ENCODE data around the gene LAMC2.
A peak's percentile ranks its signal among the peaks of the same experiment; 100 is the strongest.

The LAMC2 gene

DNA sequence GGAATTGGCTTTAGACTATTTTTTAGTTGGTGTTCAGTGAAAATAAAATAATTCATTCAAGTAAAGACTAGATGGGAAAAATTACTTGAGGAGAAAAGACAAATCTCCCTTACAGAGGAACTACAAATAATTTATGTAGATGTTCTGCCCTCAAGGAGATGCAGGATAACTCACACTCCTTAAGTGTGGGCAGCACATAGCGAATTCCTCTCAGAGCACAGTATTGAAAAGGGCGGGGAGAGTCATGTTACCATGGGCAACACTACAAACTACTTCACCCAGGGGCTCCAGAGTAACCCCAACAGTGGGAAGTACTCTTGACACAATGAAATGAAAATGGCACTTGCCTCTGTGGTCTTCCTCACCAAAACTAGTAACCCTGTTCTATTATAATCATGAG is 20.6 kb upstream of the LAMC2 start:
- H3K9me3 ChIP-seq (ENCODE audit: severe bottlenecking) = no peaks in the 10 kb centered on the region
- H3K27me3 ChIP-seq (ENCODE audit: insufficient read depth, poor library complexity, severe bottlenecking) = no peaks in the 10 kb centered on the region
- TF ChIP-seq, protein P1, sequence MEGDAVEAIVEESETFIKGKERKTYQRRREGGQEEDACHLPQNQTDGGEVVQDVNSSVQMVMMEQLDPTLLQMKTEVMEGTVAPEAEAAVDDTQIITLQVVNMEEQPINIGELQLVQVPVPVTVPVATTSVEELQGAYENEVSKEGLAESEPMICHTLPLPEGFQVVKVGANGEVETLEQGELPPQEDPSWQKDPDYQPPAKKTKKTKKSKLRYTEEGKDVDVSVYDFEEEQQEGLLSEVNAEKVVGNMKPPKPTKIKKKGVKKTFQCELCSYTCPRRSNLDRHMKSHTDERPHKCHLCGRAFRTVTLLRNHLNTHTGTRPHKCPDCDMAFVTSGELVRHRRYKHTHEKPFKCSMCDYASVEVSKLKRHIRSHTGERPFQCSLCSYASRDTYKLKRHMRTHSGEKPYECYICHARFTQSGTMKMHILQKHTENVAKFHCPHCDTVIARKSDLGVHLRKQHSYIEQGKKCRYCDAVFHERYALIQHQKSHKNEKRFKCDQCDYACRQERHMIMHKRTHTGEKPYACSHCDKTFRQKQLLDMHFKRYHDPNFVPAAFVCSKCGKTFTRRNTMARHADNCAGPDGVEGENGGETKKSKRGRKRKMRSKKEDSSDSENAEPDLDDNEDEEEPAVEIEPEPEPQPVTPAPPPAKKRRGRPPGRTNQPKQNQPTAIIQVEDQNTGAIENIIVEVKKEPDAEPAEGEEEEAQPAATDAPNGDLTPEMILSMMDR (IDR thresholded peaks at IDR 0.05; ENCODE audit: poor library complexity, severe bottlenecking) = no peak
- H3K36me3 ChIP-seq (ENCODE audit: low read depth) = no peaks in the 10 kb centered on the region
- H3K27ac ChIP-seq (ENCODE audit: poor library complexity, severe bottlenecking) = peak overlapping the region; percentile 100
- peaks cover 58% of the 10 kb centered on the region for H3K4me1 ChIP-seq (ENCODE audit: insufficient read depth, poor library complexity, severe bottlenecking)
- no peak overlapping the region for H3K4me3 ChIP-seq (ENCODE audit: severe bottlenecking)
- DNase-seq (ENCODE audit: low spot score) (no peak), ATAC-seq (ENCODE audit: low read depth) (no peak)

GRCh38 chr1:183166454-183166853 is 19.6 kb upstream of the LAMC2 start:
- Histone ChIP-seq H3K9me3 (ENCODE audit: severe bottlenecking) (no peaks in the 10 kb centered on the region), H3K4me1 (ENCODE audit: insufficient read depth, poor library complexity, severe bottlenecking) (peaks cover 48% of the 10 kb centered on the region), H3K36me3 (ENCODE audit: low read depth) (no peaks in the 10 kb centered on the region), H3K27ac (ENCODE audit: poor library complexity, severe bottlenecking) (peak overlapping the region; percentile 100), H3K27me3 (ENCODE audit: insufficient read depth, poor library complexity, severe bottlenecking) (no peaks in the 10 kb centered on the region), H3K4me3 (ENCODE audit: severe bottlenecking) (no peak overlapping the region)
- no peak for ATAC-seq (ENCODE audit: low read depth)
- TF ChIP-seq, protein P1 (IDR thresholded peaks at IDR 0.05; ENCODE audit: poor library complexity, severe bottlenecking) = no peak
- DNase-seq (ENCODE audit: low spot score) = no peak

- TF ChIP-seq, protein P1 (IDR thresholded peaks at IDR 0.05; ENCODE audit: poor library complexity, severe bottlenecking) = no peak
- Histone ChIP-seq H3K9me3 (ENCODE audit: severe bottlenecking) (no peaks in the 10 kb centered on the region), H3K27ac (ENCODE audit: poor library complexity, severe bottlenecking) (peak overlapping the region; percentile 100), H3K4me1 (ENCODE audit: insufficient read depth, poor library complexity, severe bottlenecking) (peaks cover 36% of the 10 kb centered on the region), H3K27me3 (ENCODE audit: insufficient read depth, poor library complexity, severe bottlenecking) (no peaks in the 10 kb centered on the region), H3K4me3 (ENCODE audit: severe bottlenecking) (no peak overlapping the region), H3K36me3 (ENCODE audit: low read depth) (no peaks in the 10 kb centered on the region)
- ATAC-seq (ENCODE audit: low read depth) (no peak), DNase-seq (ENCODE audit: low spot score) (no peak)
Observed at GRCh38 chr1:183167676-183168075, 18.4 kb upstream of the LAMC2 start.

- TF ChIP-seq, protein P1 (IDR thresholded peaks at IDR 0.05; ENCODE audit: poor library complexity, severe bottlenecking) = no peak
- no peak overlapping the region for H3K4me3 ChIP-seq (ENCODE audit: severe bottlenecking)
- no peaks in the 10 kb centered on the region for H3K27me3 ChIP-seq (ENCODE audit: insufficient read depth, poor library complexity, severe bottlenecking)
- no peaks in the 10 kb centered on the region for H3K9me3 ChIP-seq (ENCODE audit: severe bottlenecking)
- peak overlapping the region; percentile 100 for H3K27ac ChIP-seq (ENCODE audit: poor library complexity, severe bottlenecking)
- no peak for ATAC-seq (ENCODE audit: low read depth)
- peaks cover 29% of the 10 kb centered on the region for H3K4me1 ChIP-seq (ENCODE audit: insufficient read depth, poor library complexity, severe bottlenecking)
- no peaks in the 10 kb centered on the region for H3K36me3 ChIP-seq (ENCODE audit: low read depth)
- no peak for DNase-seq (ENCODE audit: low spot score)
Observed at GRCh38 chr1:183168308-183168707, 17.8 kb upstream of the LAMC2 start.

- H3K4me1 ChIP-seq (ENCODE audit: insufficient read depth, poor library complexity, severe bottlenecking) = peaks cover 4% of the 10 kb centered on the region
- H3K27me3 ChIP-seq (ENCODE audit: insufficient read depth, poor library complexity, severe bottlenecking) = no peaks in the 10 kb centered on the region
- DNase-seq (ENCODE audit: low spot score) (no peak), ATAC-seq (ENCODE audit: low read depth) (no peak)
- no peak overlapping the region for H3K27ac ChIP-seq (ENCODE audit: poor library complexity, severe bottlenecking)
- no peak overlapping the region for H3K4me3 ChIP-seq (ENCODE audit: severe bottlenecking)
- no peaks in the 10 kb centered on the region for H3K9me3 ChIP-seq (ENCODE audit: severe bottlenecking)
- TF ChIP-seq, protein P1 (IDR thresholded peaks at IDR 0.05; ENCODE audit: poor library complexity, severe bottlenecking) = no peak
- H3K36me3 ChIP-seq (ENCODE audit: low read depth) = no peaks in the 10 kb centered on the region
Observed at GRCh38 chr1:183173828-183174227, 12.2 kb upstream of the LAMC2 start.

Data from RWPE2 (cell line).